GM18867 (cell line): ENCODE measurements around the gene ANO10.

ENCODE experiments used
- ATAC-seq: cut with Tn5 transposase; IDR thresholded peaks from one replicate; pipeline ENCODE4 v1.9.1; 2021; ENCODE audit warnings: mild to moderate bottlenecking, moderate library complexity; ENCODE audit not compliant: unreplicated experiment

ANO10 gene

GRCh38 chr3:43353923-43354670 lies 267.7 kb downstream of the ANO10 start:
- ATAC-seq: no peak

GRCh38 chr3:43353393-43353792 lies 268.4 kb downstream of the ANO10 start:
- no peak for ATAC-seq

GRCh38 chr3:43349716-43350115 lies 272.1 kb downstream of the ANO10 start:
- no peak for ATAC-seq

GRCh38 chr3:43348852-43349574 lies 272.8 kb downstream of the ANO10 start:
- no peak for ATAC-seq

GRCh38 chr3:43348350-43348749 lies 273.5 kb downstream of the ANO10 start:
- no peak for ATAC-seq

GRCh38 chr3:43347774-43348173 lies 274.0 kb downstream of the ANO10 start:
- ATAC-seq: no peak

- ATAC-seq: no peak
Observed at GRCh38 chr3:43346978-43347749, 274.6 kb downstream of the ANO10 start.

GRCh38 chr3:43345877-43346276 lies 275.9 kb downstream of the ANO10 start:
- ATAC-seq: no peak

GRCh38 chr3:43345246-43345645 lies 276.6 kb downstream of the ANO10 start:
- no peak for ATAC-seq

GRCh38 chr3:43344520-43344919 lies 277.3 kb downstream of the ANO10 start:
- no peak for ATAC-seq

- no peak for ATAC-seq
Observed at GRCh38 chr3:43343815-43344214, 278.0 kb downstream of the ANO10 start.

- no peak for ATAC-seq
Observed at GRCh38 chr3:43343185-43343584, 278.6 kb downstream of the ANO10 start.

- no peak for ATAC-seq
Observed at GRCh38 chr3:43341788-43342187, 280.0 kb downstream of the ANO10 start.

- no peak for ATAC-seq
Observed at GRCh38 chr3:43340403-43340802, 281.4 kb downstream of the ANO10 start.

GRCh38 chr3:43338295-43338694 lies 283.5 kb downstream of the ANO10 start:
- ATAC-seq: no peak

GRCh38 chr3:43335799-43336198 lies 286.0 kb downstream of the ANO10 start:
- no peak for ATAC-seq

- ATAC-seq: no peak
Observed at GRCh38 chr3:43334976-43335375, 286.8 kb downstream of the ANO10 start.

- ATAC-seq: no peak
Observed at GRCh38 chr3:43331381-43331780, 290.4 kb downstream of the ANO10 start.

- no peak for ATAC-seq
Observed at GRCh38 chr3:43330981-43331380, 290.8 kb downstream of the ANO10 start.

- no peak for ATAC-seq
Observed at GRCh38 chr3:43328653-43329052, 293.2 kb downstream of the ANO10 start.

- no peak for ATAC-seq
Observed at GRCh38 chr3:43327582-43327979, 294.2 kb downstream of the ANO10 start.
